Ovary (tissue), 9 donors: ENCODE data around the gene HIVEP1. TPM values are rescaled to one million over a fixed set of nuclear protein-coding genes. Genes with fewer than 3 reads are reported as not detected.

Experiments
- DNase-seq, 5 donors: peaks; one replicate each; pipeline ENCODE4 v3.0.0-alpha.2; 2019 to 2020
- H3K27ac ChIP-seq, 2 donors: fragments of 200-600 bp; one replicate each; pipeline versions ENCODE4 v1.5.1 to v1.8.0; 2019 to 2022
- H3K27me3 ChIP-seq: fragments of 200-600 bp; one replicate; pipeline ENCODE4 v1.8.0; 2022
- H3K36me3 ChIP-seq: fragments of 200-600 bp; sonication (generic); one replicate; pipeline ENCODE4 v1.5.1; 2019
- H3K4me1 ChIP-seq: one replicate; pipeline ENCODE4 v1.8.1; 2013; ENCODE audit warnings: mild to moderate bottlenecking, moderate library complexity; ENCODE audit not compliant: insufficient read depth
- H3K4me3 ChIP-seq: fragments of 200-600 bp; sonication (generic); one replicate; pipeline ENCODE4 v1.5.1; 2017
- H3K9me3 ChIP-seq, 2 donors: fragments of 200-600 bp in 1 of 2; sonication (generic) in 1 of 2; one replicate each; pipeline versions ENCODE4 v1.5.1 to v1.8.1; 2013 to 2019; ENCODE audit warnings: mild to moderate bottlenecking in 1 of 2, moderate library complexity in 1 of 2
- CTCF ChIP-seq, 3 donors: fragments of 450-650 bp in 2 of 3; fragments of 200-600 bp in 1 of 3; IDR thresholded peaks; one replicate each; pipeline versions ENCODE4 v1.5.1 to v1.8.0; 2016 to 2022; ENCODE audit warnings: antibody characterized with exemption in 3 of 3, mild to moderate bottlenecking in 1 of 3
- EP300 ChIP-seq: sonication (generic); formaldehyde crosslinking; IDR thresholded peaks from one replicate; pipeline ENCODE4 v1.6.1; 2017; ENCODE audit warnings: antibody characterized with exemption
- POLR2A ChIP-seq: fragments of 450-650 bp; IDR thresholded peaks from one replicate; pipeline ENCODE4 v1.6.1; 2017; ENCODE audit warnings: antibody characterized with exemption, mild to moderate bottlenecking, moderate library complexity
- WGBS, 3 donors: extraction: QIAGEN DNeasy Blood & Tissue Kit in 1 of 3; methylation state at CpG; one replicate each; pipeline versions ENCODE4 v1.1.5 to v1.1.7; 2013 to 2017; 5-methylcytosine and 5-hydroxymethylcytosine counted together
- intact Hi-C, 4 donors: fragments of 100-400 bp; cut with DNase I; formaldehyde crosslinking; loops; one replicate each; pipeline versions ENCODE4 v1.11.0 to v1.15.1; 2022 to 2023
- polyA plus RNA-seq, 2 donors: library from polyadenylated mRNA; stranded (reverse); fragments of 200-250 nt in 1 of 2; fragments of 350-450 nt in 1 of 2; fragmentation: Illumina TruSeq in 1 of 2; extraction: RNeasy Lipid Tissue Mini Kit (QIAGEN cat#74804) in 1 of 2; gene quantifications; one replicate each; pipeline ENCODE4 v1.2.3, GENCODE V29; 2013 to 2014
- total RNA-seq, 7 donors: library from RNA; depleted of rRNA in 2 of 7; stranded (reverse); fragments of >200 nt in 2 of 7; fragmentation: NEBNext Ultra II Directional in 3 of 7; extraction: Animal tissue kit (Norgen Biotek cat#: 25700) in 3 of 7; gene quantifications; one replicate each; pipeline versions ENCODE4 v1.1.0 to v1.2.4, GENCODE V29; 2016 to 2023
- donor health status: DM: no; HTN: no; CAD: no; lungs with moderate emphysema.
- donor health status: DM: no; HTN: no; CAD: no.
- donor health status: Bipolar disorder and iron deficiency.
- donor health status: DM: yes; HTN: yes; CAD: no.
- donor health status: DM: no; HTN: no; CAD: no.
- donor health status: DM: yes; HTN: yes; CAD: no.

Gene HIVEP1
- total and polyA plus RNA-seq, 9 donors, result 11.9 to 45.0 (median 27.0) TPM

- WGBS, 3 donors, result 89 to 98% (median 93%) methylated on average over 3 of the region's 3 CpGs
- Histone ChIP-seq H3K9me3 (no peaks in the 10 kb centered on the region), H3K27me3 (no peaks in the 10 kb centered on the region), H3K4me1 (peaks cover 9% of the 10 kb centered on the region), H3K36me3 (no peaks in the 10 kb centered on the region), H3K27ac (no peak overlapping the region), H3K4me3 (no peak overlapping the region)
- DNase-seq, result no peak
- intact Hi-C loops, result no loop called here
- TF ChIP-seq POLR2A, result no peak
- no peak for TF ChIP-seq EP300
- TF ChIP-seq CTCF (IDR thresholded peaks at IDR 0.05), result no peak
These were observed 52.5 kb downstream of the HIVEP1 start for GRCh38 chr6:12064538-12065071.

DNA sequence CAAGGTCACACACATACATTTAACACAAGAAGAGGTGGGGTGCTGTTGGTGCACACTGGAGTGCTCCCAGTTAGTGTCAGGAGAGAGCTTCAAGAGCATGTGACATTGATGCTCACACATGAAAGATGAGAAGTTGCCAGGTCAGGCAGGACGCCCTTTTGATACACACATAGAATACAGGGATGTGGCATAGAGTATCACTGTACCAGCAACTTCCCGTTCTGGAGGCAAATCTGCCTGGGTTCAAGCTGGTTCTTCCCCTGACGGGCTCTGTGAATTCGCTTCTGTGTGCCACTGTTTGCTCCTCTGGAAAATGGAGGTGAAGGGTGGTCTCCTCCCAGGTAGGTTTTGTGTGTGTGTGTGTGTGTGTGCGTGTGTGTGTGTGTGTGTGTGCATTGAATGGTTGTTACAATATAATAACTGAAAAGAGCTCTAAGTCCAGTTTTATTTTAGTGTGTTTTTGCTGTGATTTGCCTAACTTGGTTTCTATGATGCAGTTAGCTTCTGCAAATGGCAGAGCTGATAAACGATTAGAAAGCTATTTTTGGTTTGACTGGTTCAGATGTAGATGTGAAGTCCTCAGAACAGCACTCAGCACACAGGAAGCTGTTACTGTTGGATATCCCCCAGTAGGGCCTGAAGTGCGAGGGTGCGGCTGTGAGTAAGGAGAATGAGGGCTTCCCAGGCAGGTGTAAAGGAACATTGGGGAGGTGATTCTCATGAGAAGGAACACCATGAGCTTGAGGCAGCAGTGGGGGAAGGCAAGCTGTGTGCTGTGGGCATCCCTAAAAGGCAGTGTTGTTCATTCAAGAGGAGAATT lies 53.4 kb downstream of the HIVEP1 start:
- no peak for DNase-seq

DNA sequence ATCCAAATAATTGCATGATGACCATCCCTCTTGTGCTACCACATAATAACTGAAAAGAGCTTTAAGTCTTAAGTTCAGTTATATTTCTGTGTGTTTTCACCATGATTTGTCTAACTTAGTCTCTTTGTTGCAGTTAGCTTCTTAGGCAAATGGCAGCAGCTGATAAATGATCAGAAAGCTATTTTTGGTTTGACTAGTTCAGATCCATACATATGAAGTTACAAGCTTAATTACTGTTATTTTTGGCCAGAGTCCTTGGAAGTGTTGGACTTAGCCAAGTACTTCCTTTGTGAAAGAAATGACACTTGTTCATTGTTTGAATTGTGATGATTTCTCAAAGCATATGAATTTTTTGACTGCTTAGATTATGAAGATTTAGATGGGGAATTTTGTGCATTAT lies 54.2 kb downstream of the HIVEP1 start:
- H3K27me3 ChIP-seq, result no peaks in the 10 kb centered on the region
- intact Hi-C loops, result no loop called here
- peaks cover 6% of the 10 kb centered on the region for H3K4me1 ChIP-seq
- DNase-seq, result no peak
- no peak overlapping the region for H3K27ac ChIP-seq
- no peaks in the 10 kb centered on the region for H3K36me3 ChIP-seq
- H3K4me3 ChIP-seq, result no peak overlapping the region
- no peak for TF ChIP-seq CTCF (IDR thresholded peaks at IDR 0.05)
- TF ChIP-seq EP300, result no peak
- no peaks in the 10 kb centered on the region for H3K9me3 ChIP-seq

More for the DNA sequence above, 53.4 kb downstream of the HIVEP1 start:
- intact Hi-C loops, result no loop called here
- WGBS, 3 donors, result 78 to 87% (median 79%) methylated on average over 8 of the region's 8 CpGs
- Histone ChIP-seq H3K27ac (no peak overlapping the region), H3K4me1 (peaks cover 9% of the 10 kb centered on the region), H3K4me3 (no peak overlapping the region), H3K36me3 (no peaks in the 10 kb centered on the region), H3K9me3 (no peaks in the 10 kb centered on the region), H3K27me3 (no peaks in the 10 kb centered on the region)
- TF ChIP-seq POLR2A (no peak), EP300 (no peak), CTCF (IDR thresholded peaks at IDR 0.05) (no peak)

GRCh38 chr6:12068899-12069557 lies 56.9 kb downstream of the HIVEP1 start:
- Histone ChIP-seq H3K4me3 (no peak overlapping the region), H3K36me3 (no peaks in the 10 kb centered on the region), H3K4me1 (peaks cover 4% of the 10 kb centered on the region), H3K27ac (no peak overlapping the region), H3K27me3 (no peaks in the 10 kb centered on the region), H3K9me3 (no peaks in the 10 kb centered on the region)
- TF ChIP-seq EP300 (no peak), CTCF (IDR thresholded peaks at IDR 0.05) (no peak), POLR2A (no peak)
- intact Hi-C loops, result no loop called here
- 93 to 96% (median 96%) methylated on average over 6 of the region's 6 CpGs for WGBS, 3 donors
- no peak for DNase-seq
